ENCODE results near the gene TNFRSF18.

DNA sequence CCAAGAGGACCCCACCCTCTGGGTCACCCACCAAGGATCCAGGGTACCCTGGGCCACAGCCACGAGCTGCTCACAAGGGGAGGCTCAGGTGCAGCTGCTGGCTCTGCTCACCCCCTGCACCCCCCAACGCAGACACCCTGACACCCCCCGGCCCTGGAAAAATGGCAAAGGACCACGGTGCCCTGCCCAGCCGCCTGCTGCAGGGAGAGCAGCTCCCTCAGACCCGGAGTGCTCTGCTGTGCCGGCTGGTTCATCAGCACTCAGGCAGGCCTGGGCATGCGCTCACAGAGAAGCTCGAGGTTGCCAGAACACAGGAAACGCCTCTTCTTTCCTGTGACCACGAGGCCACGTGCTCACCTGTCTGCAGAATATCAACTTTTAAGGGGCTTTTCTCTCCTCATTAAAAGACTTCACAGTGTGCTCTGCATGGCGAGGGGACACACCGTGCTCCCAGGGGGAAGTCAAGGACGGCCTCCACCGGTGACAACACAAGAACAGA is 44.4 kb upstream of the TNFRSF18 start:
- TF ChIP-seq IKZF2 (IDR thresholded peaks at IDR 0.05) (peak in 1 of 2 experiments; percentile 26; a peak in 2 of 4 replicates), POLR2A (IDR thresholded peaks at IDR 0.05; ENCODE audit: low read depth, low read length) (peak; percentile 80), SIX5 (IDR thresholded peaks at IDR 0.05; ENCODE audit: low read depth, low read length, severe bottlenecking) (no peak), NFIC (IDR thresholded peaks at IDR 0.05; ENCODE audit: low read depth, low read length) (no peak), ZNF622 (IDR thresholded peaks at IDR 0.05) (no peak), JUND (IDR thresholded peaks at IDR 0.05; ENCODE audit: low read depth, low read length) (no peak), JUNB (IDR thresholded peaks at IDR 0.05) (no peak), BRCA1 (IDR thresholded peaks at IDR 0.05; ENCODE audit: low read depth, low read length) (no peak), YY1 (IDR thresholded peaks at IDR 0.05; ENCODE audit: low read depth, low read length) (no peak), FOS (IDR thresholded peaks at IDR 0.05; ENCODE audit: borderline replicate concordance, extremely low read depth, insufficient read length) (no peak), POLR2AphosphoS5 (IDR thresholded peaks at IDR 0.05; ENCODE audit: low read length) (peak; percentile 62)
- TF ChIP-seq, protein P1, sequence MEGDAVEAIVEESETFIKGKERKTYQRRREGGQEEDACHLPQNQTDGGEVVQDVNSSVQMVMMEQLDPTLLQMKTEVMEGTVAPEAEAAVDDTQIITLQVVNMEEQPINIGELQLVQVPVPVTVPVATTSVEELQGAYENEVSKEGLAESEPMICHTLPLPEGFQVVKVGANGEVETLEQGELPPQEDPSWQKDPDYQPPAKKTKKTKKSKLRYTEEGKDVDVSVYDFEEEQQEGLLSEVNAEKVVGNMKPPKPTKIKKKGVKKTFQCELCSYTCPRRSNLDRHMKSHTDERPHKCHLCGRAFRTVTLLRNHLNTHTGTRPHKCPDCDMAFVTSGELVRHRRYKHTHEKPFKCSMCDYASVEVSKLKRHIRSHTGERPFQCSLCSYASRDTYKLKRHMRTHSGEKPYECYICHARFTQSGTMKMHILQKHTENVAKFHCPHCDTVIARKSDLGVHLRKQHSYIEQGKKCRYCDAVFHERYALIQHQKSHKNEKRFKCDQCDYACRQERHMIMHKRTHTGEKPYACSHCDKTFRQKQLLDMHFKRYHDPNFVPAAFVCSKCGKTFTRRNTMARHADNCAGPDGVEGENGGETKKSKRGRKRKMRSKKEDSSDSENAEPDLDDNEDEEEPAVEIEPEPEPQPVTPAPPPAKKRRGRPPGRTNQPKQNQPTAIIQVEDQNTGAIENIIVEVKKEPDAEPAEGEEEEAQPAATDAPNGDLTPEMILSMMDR (IDR thresholded peaks at IDR 0.05 in 2 of 3, conservative IDR thresholded peaks at IDR 0.05 in 1 of 3; ENCODE audit: control insufficient read depth in 2 of 3, extremely low read depth in 1 of 3, insufficient read depth in 1 of 3, low read depth in 3 of 3, low read length in 3 of 3) = 0 out of 6 replicates have a peak, but pooled peaks of 1 of the 3 experiments have one; percentile 5
